GM12878 (cell line): ENCODE data around the gene CLIP1. TPM values are rescaled to one million over a fixed set of nuclear protein-coding genes. Genes with fewer than 3 reads are reported as not detected.

Source experiments
- ATAC-seq: fragments of 200-7000 bp; cut with Tn5 transposase; 3 replicates; pipeline ENCODE4 v1.9.1; 2020; ENCODE audit warnings: mild to moderate bottlenecking, moderate library complexity
- BruUV-seq: library from RNA; stranded (reverse); fragments of 400-500 nt; replicated peaks from 2 replicates; lab custom pipeline; 2021; lab: Mats Ljungman, UMichigan
- CTCF ChIA-PET: fragments of 300-600 bp; sonication (Branson Sonifier 250); formaldehyde crosslinking; extraction: SDS; loops from one replicate; lab custom pipeline; 2021; ENCODE audit warnings: inconsistent platforms; lab: Yijun Ruan, JAX
- POLR2A ChIA-PET: fragments of 350-600 bp; formaldehyde crosslinking; extraction: SDS; loops from one replicate; lab custom pipeline; 2021; ENCODE audit warnings: inconsistent platforms; lab: Charles Lee
- RAD21 ChIA-PET: fragments of 300-600 bp; sonication (Branson Sonifier 250); formaldehyde crosslinking; loops from one replicate; lab custom pipeline; 2023; ENCODE audit warnings: antibody characterized with exemption; ENCODE audit not compliant: unreplicated experiment; lab: Charles Lee
- SMC1A ChIA-PET: fragments of 300-600 bp; sonication (Branson Sonifier 250); formaldehyde crosslinking; loops from one replicate; lab custom pipeline; 2023; ENCODE audit not compliant: unreplicated experiment, uncharacterized antibody; lab: Charles Lee
- DNase-seq: peaks from one replicate; pipeline ENCODE4 v3.0.0-alpha.2; 2011; ENCODE audit warnings: low read depth, low spot score
- FAIRE-seq: peaks from 3 replicates; lab custom pipeline; 2011; peaks lifted over from hg19 to GRCh38; lab: Jason Lieb, UNC
- H2AFZ ChIP-seq: 2 replicates; pipeline ENCODE4 v1.6.0; 2011; ENCODE audit warnings: low read depth, low read length, control low read depth; ENCODE audit not compliant: control insufficient read depth
- H3K27ac ChIP-seq: 2 replicates; pipeline ENCODE4 v1.5.1; 2011; ENCODE audit warnings: control low read depth; ENCODE audit not compliant: control insufficient read depth, insufficient read depth
- H3K27me3 ChIP-seq, 2 experiments: replicated peaks in 1 of 2; 2 replicates each; pipeline versions ENCODE4 v1.6.0 to v1.6.1; 2011; ENCODE audit warnings: low read length in 1 of 2; ENCODE audit not compliant: control insufficient read depth in 2 of 2, insufficient read depth in 2 of 2
- H3K36me3 ChIP-seq, 2 experiments: 2 replicates each; pipeline ENCODE4 v1.5.1; 2011; ENCODE audit warnings: low read length in 1 of 2; ENCODE audit not compliant: control insufficient read depth in 2 of 2, insufficient read depth in 2 of 2
- H3K4me1 ChIP-seq: 2 replicates; pipeline ENCODE4 v1.6.1; 2011; ENCODE audit warnings: mild to moderate bottlenecking, low read length, moderate library complexity, mixed read lengths; ENCODE audit not compliant: control insufficient read depth, insufficient read depth
- H3K4me2 ChIP-seq: 2 replicates; pipeline ENCODE4 v1.6.0; 2011; ENCODE audit warnings: control low read depth; ENCODE audit not compliant: control insufficient read depth, insufficient read depth
- H3K4me3 ChIP-seq: fragments of 200-600 bp; sonication (generic); 2 replicates; pipeline ENCODE4 v1.5.1; 2016
- H3K79me2 ChIP-seq: 2 replicates; pipeline ENCODE4 v1.6.0; 2011; ENCODE audit warnings: low read length; ENCODE audit not compliant: control insufficient read depth, insufficient read depth
- H3K9ac ChIP-seq: 2 replicates; pipeline ENCODE4 v1.8.0; 2011; ENCODE audit warnings: low read length, control low read depth, mixed read lengths; ENCODE audit not compliant: control insufficient read depth, insufficient read depth
- H3K9me3 ChIP-seq: replicated peaks from 3 replicates; pipeline ENCODE4 v1.5.1; 2011; ENCODE audit warnings: mild to moderate bottlenecking, low read length; ENCODE audit not compliant: control insufficient read depth, insufficient read depth
- H4K20me1 ChIP-seq: 2 replicates; pipeline ENCODE4 v1.6.0; 2011; ENCODE audit not compliant: control insufficient read depth, insufficient read depth
- FOS ChIP-seq: IDR thresholded peaks from 3 replicates; pipeline ENCODE4 v1.6.1; 2011; ENCODE audit warnings: borderline replicate concordance; ENCODE audit not compliant: insufficient read length; ENCODE audit errors: extremely low read depth
- NR2C2 ChIP-seq: IDR thresholded peaks from 2 replicates; pipeline ENCODE4 v1.6.1; 2011; ENCODE audit warnings: borderline replicate concordance, low read depth; ENCODE audit not compliant: control insufficient read depth, insufficient read length
- ZNF384 ChIP-seq: IDR thresholded peaks from 2 replicates; pipeline ENCODE4 v1.6.1; 2012; ENCODE audit warnings: low read depth, mild to moderate bottlenecking, low read length, improper control_type of control experiment, borderline replicate concordance
- WGBS: methylation state at CpG from one replicate; pipeline ENCODE4 v1.1.6; 2016; ENCODE audit warnings: low lambda C conversion rate; ENCODE audit not compliant: insufficient replicate concordance, insufficient coverage; ENCODE audit errors: missing lambda C conversion rate; 5-methylcytosine and 5-hydroxymethylcytosine counted together
- in situ Hi-C: fragments of 300-500 bp; cut with MboI; formaldehyde crosslinking; loops from 9 replicates; pipeline ENCODE4 v1.14.3; 2018; ENCODE audit warnings: mixed read lengths
- intact Hi-C: fragments of 100-400 bp; cut with micrococcal nuclease; formaldehyde crosslinking; loops from one replicate; pipeline ENCODE4 v1.14.2; 2022; ENCODE audit not compliant: unreplicated experiment
- polyA plus RNA-seq, 11 experiments: library from polyadenylated mRNA; depleted of rRNA in 4 of 11; unstranded in 6 of 11; stranded (reverse) in 5 of 11; fragments of >200 nt; fragmentation: Nextera tagmentation in 4 of 11; fragmentation: Illumina TruSeq in 1 of 11; extraction: Ambion mirVana in 4 of 11; extraction: Trizol in 1 of 11; gene quantifications; 1 replicate in 1 of 11; 2 replicates in 10 of 11; pipeline versions ENCODE4 v1.2.1 to v1.2.3, GENCODE V29; 2011 to 2016; ENCODE audit warnings: inconsistent platforms in 2 of 11, missing spikeins in 2 of 11, low read depth in 1 of 11
- total RNA-seq, 4 experiments: library from RNA; depleted of rRNA in 3 of 4; stranded (reverse); fragments of >200 nt in 3 of 4; fragmentation: Illumina TruSeq in 1 of 4; extraction: Trizol in 1 of 4; gene quantifications; 2 replicates each; pipeline versions ENCODE4 v1.2.1 to v1.2.3, GENCODE V29; 2013 to 2021
- TF ChIP-seq, protein P1 (sequence below): IDR thresholded peaks from 2 replicates; pipeline ENCODE4 v1.6.1; 2011; ENCODE audit warnings: borderline replicate concordance, low read depth, mild to moderate bottlenecking, moderate library complexity, mixed read lengths, low read length; ENCODE audit not compliant: insufficient read depth; ENCODE audit errors: extremely low read length

CLIP1 gene
- total and polyA plus RNA-seq, 10 of the 15 experiments (the other 5 are each of a cell fraction or from before 2014, with no cell fraction given): 6.0 to 45.4 (median 25.2) TPM

DNA sequence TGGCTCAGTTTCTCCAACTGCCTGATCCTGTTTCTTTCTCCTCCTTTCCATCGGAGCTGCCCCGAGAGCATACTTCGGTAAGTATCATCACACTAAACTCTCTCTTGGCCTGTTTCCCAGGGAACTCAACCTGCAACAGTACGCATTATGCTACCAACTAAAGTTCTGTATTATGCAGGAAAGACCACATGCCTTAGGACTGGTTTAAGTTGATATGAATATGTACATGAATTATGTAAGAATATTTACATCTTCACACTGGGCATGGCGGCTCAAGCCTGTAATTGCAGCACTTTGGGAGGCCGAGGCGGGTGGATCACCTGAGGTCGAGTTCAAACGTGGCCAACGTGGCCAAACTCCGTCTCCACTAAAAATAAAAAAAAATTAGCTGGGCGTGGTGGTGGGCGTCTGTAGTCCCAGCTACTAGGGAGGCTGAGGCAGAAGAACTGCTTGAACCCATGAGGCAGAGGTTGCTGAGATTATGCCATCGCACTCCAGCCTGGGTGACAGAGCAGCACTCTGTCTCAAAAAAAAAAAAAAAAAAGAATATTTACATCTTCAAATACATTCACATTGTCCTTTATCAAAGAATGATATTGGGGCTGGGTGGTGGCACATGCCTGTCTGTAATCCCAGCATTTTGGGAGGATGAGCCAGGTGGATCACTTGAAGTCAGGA, 124.3 kb downstream of the CLIP1 start:
- ChIA-PET SMC1A (no interaction called here), RAD21 (interaction anchor here (1.1 kb wide), 1 partner anchor 110 kb away, joined by 3 read pairs; no protein-coding TSS in a partner anchor), CTCF (no interaction called here), POLR2A (interaction anchor here (0.9 kb wide), 1 partner anchor 10 kb away, joined by 3 read pairs; no protein-coding TSS in a partner anchor)
- no peak overlapping the region for H3K27ac ChIP-seq
- ATAC-seq: no peak
- no peaks in the 10 kb centered on the region for H3K9me3 ChIP-seq
- TF ChIP-seq, protein P1, sequence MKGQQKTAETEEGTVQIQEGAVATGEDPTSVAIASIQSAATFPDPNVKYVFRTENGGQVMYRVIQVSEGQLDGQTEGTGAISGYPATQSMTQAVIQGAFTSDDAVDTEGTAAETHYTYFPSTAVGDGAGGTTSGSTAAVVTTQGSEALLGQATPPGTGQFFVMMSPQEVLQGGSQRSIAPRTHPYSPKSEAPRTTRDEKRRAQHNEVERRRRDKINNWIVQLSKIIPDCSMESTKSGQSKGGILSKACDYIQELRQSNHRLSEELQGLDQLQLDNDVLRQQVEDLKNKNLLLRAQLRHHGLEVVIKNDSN: no peak
- TF ChIP-seq FOS: no peak
- BruUV-seq: no TSS peak
- no peaks in the 10 kb centered on the region for H3K4me1 ChIP-seq
- H2AFZ ChIP-seq: no peak overlapping the region
- 94% methylated on average over 13 of the region's 14 CpGs for WGBS
- H3K4me2 ChIP-seq: no peak overlapping the region
- DNase-seq: no peak
- H3K4me3 ChIP-seq: no peak overlapping the region
- intact Hi-C loops: no loop called here
- H4K20me1 ChIP-seq: no peaks in the 10 kb centered on the region
- H3K79me2 ChIP-seq: no peaks in the 10 kb centered on the region
- H3K27me3 ChIP-seq: no peaks in the 10 kb centered on the region
- peaks cover 0 to 3% of the 10 kb centered on the region in 2 experiments; a peak in 3 of 4 replicates for H3K36me3 ChIP-seq
- in situ Hi-C loops: no loop called here
- no peak for FAIRE-seq
- no peak overlapping the region for H3K9ac ChIP-seq

DNA sequence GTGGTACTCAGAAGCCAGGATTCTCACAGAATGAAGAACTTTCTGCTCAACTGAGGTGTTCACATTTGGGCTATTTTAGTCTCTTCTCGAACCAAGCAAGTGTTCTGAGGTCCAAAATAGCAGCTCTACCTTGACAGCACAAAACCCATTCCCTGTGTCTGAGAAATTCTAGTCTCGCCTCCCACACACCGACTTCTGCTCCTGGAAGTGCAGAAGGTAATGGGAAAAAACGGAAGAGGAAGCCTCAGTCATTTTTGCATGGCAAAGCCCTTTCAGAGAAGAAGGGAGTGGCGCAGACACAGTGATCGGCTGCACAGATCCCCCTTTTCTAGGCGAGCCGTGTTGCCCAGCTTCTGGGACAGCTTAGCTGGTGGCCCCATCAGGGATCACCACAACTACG, 125.0 kb downstream of the CLIP1 start:
- DNase-seq (no peak), ATAC-seq (no peak), FAIRE-seq (no peak)
- Histone ChIP-seq H3K27ac (no peak overlapping the region), H3K9ac (no peak overlapping the region), H3K79me2 (no peaks in the 10 kb centered on the region), H3K27me3 (no peaks in the 10 kb centered on the region), H3K36me3 (peaks cover 0 to 3% of the 10 kb centered on the region in 2 experiments; a peak in 3 of 4 replicates), H3K9me3 (no peaks in the 10 kb centered on the region), H3K4me1 (no peaks in the 10 kb centered on the region), H2AFZ (no peak overlapping the region), H3K4me3 (no peak overlapping the region), H3K4me2 (no peak overlapping the region), H4K20me1 (no peaks in the 10 kb centered on the region)
- POLR2A ChIA-PET: interaction anchor here (0.9 kb wide), 1 partner anchor 9 kb away, joined by 3 read pairs; no protein-coding TSS in a partner anchor
- BruUV-seq: no TSS peak
- WGBS: 97% methylated on average over 9 of the region's 9 CpGs
- SMC1A ChIA-PET: no interaction called here
- CTCF ChIA-PET: no interaction called here
- RAD21 ChIA-PET: interaction anchor here (1.1 kb wide), 1 partner anchor 111 kb away, joined by 3 read pairs; no protein-coding TSS in a partner anchor
- intact Hi-C loops: no loop called here
- TF ChIP-seq NR2C2 (no peak), ZNF384 (no peak)
- in situ Hi-C loops: no loop called here
